Endodermal cell (in vitro differentiated cells): ENCODE data around the gene CEMIP2. TPM values are rescaled to one million over a fixed set of nuclear protein-coding genes. Genes with fewer than 3 reads are reported as not detected.

Experiments
- DNase-seq: peaks from one replicate; pipeline ENCODE4 v3.0.0-alpha.2; 2017
- H3K27ac ChIP-seq: 2 replicates; pipeline ENCODE4 v1.5.1; 2013; ENCODE audit warnings: mild to moderate bottlenecking, low read depth, low read length, moderate library complexity
- H3K27me3 ChIP-seq: 2 replicates; pipeline ENCODE4 v1.6.1; 2013; ENCODE audit warnings: mild to moderate bottlenecking, low read length, moderate library complexity; ENCODE audit not compliant: insufficient read depth, control insufficient read depth, poor library complexity, severe bottlenecking
- H3K36me3 ChIP-seq: 2 replicates; pipeline ENCODE4 v1.7.0; 2013; ENCODE audit warnings: mild to moderate bottlenecking, low read length, moderate library complexity; ENCODE audit not compliant: control insufficient read depth, insufficient read depth
- H3K4me1 ChIP-seq: one replicate; pipeline ENCODE4 v1.7.0; 2013; ENCODE audit warnings: low read length; ENCODE audit not compliant: control insufficient read depth, insufficient read depth
- H3K4me3 ChIP-seq: 2 replicates; pipeline ENCODE4 v1.5.1; 2013; ENCODE audit warnings: mild to moderate bottlenecking, low read length, moderate library complexity
- H3K9ac ChIP-seq: 2 replicates; pipeline ENCODE4 v1.6.1; 2013; ENCODE audit warnings: mild to moderate bottlenecking, low read length, moderate library complexity; ENCODE audit not compliant: poor library complexity, severe bottlenecking; ENCODE audit errors: extremely low read depth
- H3K9me3 ChIP-seq: 2 replicates; pipeline ENCODE4 v1.6.1; 2013; ENCODE audit warnings: mild to moderate bottlenecking, low read length, moderate library complexity; ENCODE audit not compliant: control insufficient read depth
- H3K27ac Mint-ChIP-seq: 2 replicates; pipeline ENCODE4 v1.8.0; 2020; ENCODE audit warnings: mixed read lengths
- H3K27me3 Mint-ChIP-seq: 2 replicates; pipeline ENCODE4 v1.8.0; 2021; ENCODE audit warnings: mild to moderate bottlenecking, mixed read lengths; ENCODE audit not compliant: insufficient read depth
- H3K36me3 Mint-ChIP-seq: 2 replicates; pipeline ENCODE4 v1.8.0; 2020; ENCODE audit warnings: low read depth, mixed read lengths
- H3K4me1 Mint-ChIP-seq: 2 replicates; pipeline ENCODE4 v1.8.0; 2020; ENCODE audit warnings: mixed read lengths
- H3K4me3 Mint-ChIP-seq: 2 replicates; pipeline ENCODE4 v1.8.0; 2020; ENCODE audit warnings: mild to moderate bottlenecking, moderate library complexity, mixed read lengths
- H3K9me3 Mint-ChIP-seq: 2 replicates; pipeline ENCODE4 v1.8.0; 2020; ENCODE audit warnings: mild to moderate bottlenecking, mixed read lengths
- WGBS, 2 experiments: methylation state at CpG; one replicate each; pipeline versions ENCODE4 v1.1.5 to v1.1.7; 2013; ENCODE audit warnings: missing lambda C conversion rate in 2 of 2, mixed read lengths in 1 of 2; ENCODE audit not compliant: insufficient coverage in 1 of 2, insufficient read length in 1 of 2; 5-methylcytosine and 5-hydroxymethylcytosine counted together
- total RNA-seq, 2 donors: library from RNA; stranded (reverse); fragmentation: NEBNext Ultra II Directional in 1 of 2; extraction: Animal tissue kit (Norgen Biotek cat#: 25700) in 1 of 2; gene quantifications; 2 replicates in 1 of 2; 3 replicates in 1 of 2; pipeline ENCODE4 v1.2.1, GENCODE V29; 2021
- TF ChIP-seq, protein P1 (sequence below): fragments of 200-600 bp; sonication (generic); conservative IDR thresholded peaks from 2 replicates; pipeline ENCODE4 v1.5.0; 2021; ENCODE audit warnings: antibody characterized with exemption, mild to moderate bottlenecking

Gene CEMIP2
- total RNA-seq, 2 donors from 2014 or later, result 57.9 to 70.1 TPM

DNA sequence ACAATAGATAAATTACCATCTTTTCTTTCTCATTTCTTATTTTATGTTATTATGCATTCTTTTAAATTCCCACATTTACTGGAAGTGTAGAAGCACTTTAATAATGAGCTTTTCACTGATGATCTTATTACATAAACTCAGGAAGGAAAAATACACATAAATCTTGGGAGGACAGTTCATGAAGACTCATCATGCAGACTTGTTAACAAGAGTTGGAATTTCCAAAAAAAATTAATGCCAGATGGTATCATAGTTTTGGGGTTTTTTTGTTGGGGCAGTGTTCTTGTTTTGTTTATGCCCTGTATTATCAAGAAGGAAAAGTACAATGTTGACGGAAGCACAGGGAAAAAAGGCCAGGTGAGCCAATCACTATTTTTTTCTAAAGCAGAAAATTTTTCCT is 35.1 kb downstream of the CEMIP2 start:
- DNase-seq, result no peak
- H3K9ac ChIP-seq, result no peak overlapping the region
- peaks cover 65% of the 10 kb centered on the region for H3K36me3 Mint-ChIP-seq
- 94 to 100% methylated on average over 1 of the region's 1 CpG for WGBS, 2 experiments
- H3K9me3 ChIP-seq, result no peaks in the 10 kb centered on the region
- no peaks in the 10 kb centered on the region for H3K27me3 Mint-ChIP-seq
- peak overlapping the region; percentile 33 for H3K27ac Mint-ChIP-seq
- H3K4me1 Mint-ChIP-seq, result peaks cover 5% of the 10 kb centered on the region
- H3K4me3 ChIP-seq, result no peak overlapping the region
- no peaks in the 10 kb centered on the region for H3K4me1 ChIP-seq
- TF ChIP-seq, protein P1, sequence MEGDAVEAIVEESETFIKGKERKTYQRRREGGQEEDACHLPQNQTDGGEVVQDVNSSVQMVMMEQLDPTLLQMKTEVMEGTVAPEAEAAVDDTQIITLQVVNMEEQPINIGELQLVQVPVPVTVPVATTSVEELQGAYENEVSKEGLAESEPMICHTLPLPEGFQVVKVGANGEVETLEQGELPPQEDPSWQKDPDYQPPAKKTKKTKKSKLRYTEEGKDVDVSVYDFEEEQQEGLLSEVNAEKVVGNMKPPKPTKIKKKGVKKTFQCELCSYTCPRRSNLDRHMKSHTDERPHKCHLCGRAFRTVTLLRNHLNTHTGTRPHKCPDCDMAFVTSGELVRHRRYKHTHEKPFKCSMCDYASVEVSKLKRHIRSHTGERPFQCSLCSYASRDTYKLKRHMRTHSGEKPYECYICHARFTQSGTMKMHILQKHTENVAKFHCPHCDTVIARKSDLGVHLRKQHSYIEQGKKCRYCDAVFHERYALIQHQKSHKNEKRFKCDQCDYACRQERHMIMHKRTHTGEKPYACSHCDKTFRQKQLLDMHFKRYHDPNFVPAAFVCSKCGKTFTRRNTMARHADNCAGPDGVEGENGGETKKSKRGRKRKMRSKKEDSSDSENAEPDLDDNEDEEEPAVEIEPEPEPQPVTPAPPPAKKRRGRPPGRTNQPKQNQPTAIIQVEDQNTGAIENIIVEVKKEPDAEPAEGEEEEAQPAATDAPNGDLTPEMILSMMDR, result no peak
- H3K36me3 ChIP-seq, result peaks cover 80% of the 10 kb centered on the region
- no peaks in the 10 kb centered on the region for H3K27me3 ChIP-seq
- H3K27ac ChIP-seq, result no peak overlapping the region
- no peaks in the 10 kb centered on the region for H3K9me3 Mint-ChIP-seq
- H3K4me3 Mint-ChIP-seq, result no peak overlapping the region

DNA sequence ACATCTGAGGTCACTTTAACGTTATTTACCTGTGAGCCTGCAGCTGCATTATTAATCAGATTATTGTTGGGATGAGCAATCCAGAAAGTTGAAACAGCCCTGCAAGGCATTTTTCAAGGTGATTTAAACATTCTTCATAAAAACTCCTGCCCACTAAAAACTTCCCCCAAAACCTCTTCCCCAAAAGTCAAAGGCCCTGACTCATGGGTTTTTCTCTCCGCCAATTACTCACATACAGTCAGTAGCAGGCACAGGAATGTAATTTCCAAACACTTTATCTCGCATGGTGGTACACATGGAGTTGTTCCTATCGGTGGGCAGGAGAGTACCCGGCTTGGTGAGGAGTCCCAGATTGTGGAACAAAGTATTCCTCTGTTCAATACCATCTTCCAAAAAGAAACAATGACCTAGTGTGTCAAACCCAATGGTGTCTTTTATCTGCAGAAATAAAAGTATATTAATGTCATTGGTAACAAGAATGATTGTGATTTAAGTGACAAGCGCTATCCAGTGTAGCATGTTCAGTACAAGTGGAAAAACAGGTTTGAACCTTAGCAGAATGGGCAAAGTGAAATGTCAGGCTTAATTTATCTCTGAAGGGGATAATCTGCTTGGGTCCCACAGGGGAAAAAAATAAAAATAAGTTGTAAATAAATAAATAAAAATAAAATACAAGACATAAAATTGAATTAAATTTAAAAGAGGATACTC is 38.3 kb downstream of the CEMIP2 start:
- Histone ChIP-seq H3K36me3 (peaks cover 88% of the 10 kb centered on the region), H3K27me3 (no peaks in the 10 kb centered on the region), H3K9me3 (no peaks in the 10 kb centered on the region), H3K9ac (no peak overlapping the region), H3K4me1 (no peaks in the 10 kb centered on the region), H3K27ac (no peak overlapping the region), H3K4me3 (no peak overlapping the region)
- H3K27me3 Mint-ChIP-seq, result no peaks in the 10 kb centered on the region
- no peaks in the 10 kb centered on the region for H3K9me3 Mint-ChIP-seq
- no peak overlapping the region for H3K4me3 Mint-ChIP-seq
- no peak overlapping the region for H3K27ac Mint-ChIP-seq
- H3K4me1 Mint-ChIP-seq, result peaks cover 5% of the 10 kb centered on the region
- 96 to 100% methylated on average over 5 to 6 of the region's 6 CpGs for WGBS, 2 experiments
- H3K36me3 Mint-ChIP-seq, result peaks cover 60% of the 10 kb centered on the region
- no peak for DNase-seq
- TF ChIP-seq, protein P1, result no peak

DNA sequence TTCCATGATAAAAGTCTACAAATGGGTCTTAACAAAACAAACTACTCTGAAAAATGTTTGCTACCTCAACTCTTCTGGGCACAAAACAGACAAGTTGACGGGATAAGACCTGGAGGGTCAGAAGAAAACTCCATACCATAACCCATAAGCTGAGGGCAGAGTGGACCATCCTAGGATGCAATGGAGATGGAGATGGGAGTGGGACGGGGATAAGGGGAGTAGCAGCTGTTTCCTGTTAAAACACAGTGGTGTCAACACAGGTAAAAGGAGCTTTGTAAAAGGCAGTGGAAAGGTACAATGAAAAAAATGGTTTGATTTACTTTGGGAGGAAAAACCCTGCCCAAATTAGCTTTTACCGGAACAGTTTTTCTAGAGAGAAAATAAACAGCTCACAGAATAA is 41.6 kb downstream of the CEMIP2 start:
- H3K4me3 Mint-ChIP-seq, result no peak overlapping the region

More for the DNA sequence above, 41.6 kb downstream of the CEMIP2 start:
- no peaks in the 10 kb centered on the region for H3K4me1 ChIP-seq
- H3K4me1 Mint-ChIP-seq, result no peaks in the 10 kb centered on the region
- no peaks in the 10 kb centered on the region for H3K9me3 Mint-ChIP-seq
- WGBS, 2 experiments, result 78 to 79% methylated on average over 2 to 3 of the region's 3 CpGs
- H3K27ac ChIP-seq, result no peak overlapping the region
- no peaks in the 10 kb centered on the region for H3K9me3 ChIP-seq
- H3K27me3 Mint-ChIP-seq, result no peaks in the 10 kb centered on the region
- no peak for DNase-seq
- no peak overlapping the region for H3K9ac ChIP-seq
- no peak overlapping the region for H3K4me3 ChIP-seq
- H3K36me3 ChIP-seq, result peaks cover 85% of the 10 kb centered on the region
- TF ChIP-seq, protein P1, result no peak
- H3K36me3 Mint-ChIP-seq, result peaks cover 65% of the 10 kb centered on the region
- no peaks in the 10 kb centered on the region for H3K27me3 ChIP-seq
- no peak overlapping the region for H3K27ac Mint-ChIP-seq
